Naive thymus-derived CD4-positive, alpha-beta T cell (primary cell): ENCODE results near the gene IFNL3. TPM values are rescaled to one million over a fixed set of nuclear protein-coding genes. Genes with fewer than 3 reads are reported as not detected.
"Not testable (repeated sequence)": the region's sequence is repeated elsewhere in the genome, so short reads cannot be mapped to it uniquely, and the experiment has no call there.

Experiments used
- ATAC-seq: fragments of 150-1000 bp; cut with Tn5 transposase; 2 replicates; pipeline ENCODE4 v1.10.0; 2021; ENCODE audit warnings: mild to moderate bottlenecking, moderate library complexity
- CTCF ChIA-PET: fragments of 350-600 bp; sonication (Branson Sonifier 250); formaldehyde crosslinking; loops from one replicate; lab custom pipeline; 2021; ENCODE audit warnings: antibody characterized with exemption; lab: Charles Lee
- POLR2A ChIA-PET: fragments of 350-600 bp; sonication (Branson Sonifier 250); formaldehyde crosslinking; loops from one replicate; lab custom pipeline; 2021; ENCODE audit warnings: antibody characterized with exemption, inconsistent platforms; lab: Charles Lee
- DNase-seq, 9 donors: peaks; one replicate each; pipeline versions ENCODE4 v3.0.0 to v3.0.0-alpha.2; 2020 to 2022; ENCODE audit warnings: mixed read lengths in 1 of 9
- H3K27ac ChIP-seq: one replicate; pipeline ENCODE4 v1.7.0; 2013; ENCODE audit warnings: mild to moderate bottlenecking, low read depth, low read length, moderate library complexity
- H3K27me3 ChIP-seq, 2 donors: one replicate each; pipeline ENCODE4 v1.7.0; 2013; ENCODE audit warnings: low read length in 2 of 2, mild to moderate bottlenecking in 2 of 2, moderate library complexity in 2 of 2; ENCODE audit not compliant: control insufficient read depth in 2 of 2, insufficient read depth in 2 of 2
- H3K36me3 ChIP-seq, 3 experiments: 1 replicate in 2 of 3; 2 replicates in 1 of 3; pipeline ENCODE4 v1.7.0; 2013; ENCODE audit warnings: low read length in 3 of 3, mild to moderate bottlenecking in 3 of 3, moderate library complexity in 1 of 3; ENCODE audit not compliant: insufficient read depth in 3 of 3, control insufficient read depth in 2 of 3
- H3K4me1 ChIP-seq, 2 donors: one replicate each; pipeline ENCODE4 v1.7.0; 2013; ENCODE audit warnings: low read length in 2 of 2, mild to moderate bottlenecking in 2 of 2, moderate library complexity in 1 of 2; ENCODE audit not compliant: control insufficient read depth in 2 of 2, insufficient read depth in 2 of 2
- H3K4me3 ChIP-seq: 2 replicates; pipeline ENCODE4 v1.7.0; 2013; ENCODE audit warnings: mild to moderate bottlenecking, low read length
- H3K9me3 ChIP-seq, 3 experiments: 1 replicate in 2 of 3; 2 replicates in 1 of 3; pipeline ENCODE4 v1.7.0; 2013; ENCODE audit warnings: low read length in 3 of 3; ENCODE audit not compliant: control insufficient read depth in 2 of 3
- H3K27ac Mint-ChIP-seq, 9 donors: one replicate each; pipeline ENCODE4 v1.8.0; 2020 to 2022; ENCODE audit warnings: mixed read lengths in 9 of 9, mild to moderate bottlenecking in 8 of 9, moderate library complexity in 5 of 9, inconsistent platforms in 2 of 9
- H3K27me3 Mint-ChIP-seq, 5 donors: one replicate each; pipeline ENCODE4 v1.8.0; 2021 to 2022; ENCODE audit warnings: mixed read lengths in 5 of 5, mild to moderate bottlenecking in 1 of 5
- H3K36me3 Mint-ChIP-seq, 5 donors: one replicate each; pipeline ENCODE4 v1.8.0; 2020 to 2022; ENCODE audit warnings: mixed read lengths in 5 of 5, mild to moderate bottlenecking in 3 of 5, inconsistent platforms in 1 of 5
- H3K4me1 Mint-ChIP-seq, 7 donors: one replicate each; pipeline ENCODE4 v1.8.0; 2020 to 2022; ENCODE audit warnings: mixed read lengths in 7 of 7, mild to moderate bottlenecking in 3 of 7, inconsistent platforms in 1 of 7
- H3K4me3 Mint-ChIP-seq, 10 donors: one replicate each; pipeline ENCODE4 v1.8.0; 2020 to 2022; ENCODE audit warnings: mild to moderate bottlenecking in 10 of 10, mixed read lengths in 10 of 10, moderate library complexity in 6 of 10, inconsistent platforms in 2 of 10
- H3K9me3 Mint-ChIP-seq, 11 donors: one replicate each; pipeline ENCODE4 v1.8.0; 2020 to 2022; ENCODE audit warnings: mixed read lengths in 11 of 11, mild to moderate bottlenecking in 4 of 11, inconsistent platforms in 1 of 11, moderate library complexity in 1 of 11
- intact Hi-C, 2 donors: fragments of 100-400 bp; cut with micrococcal nuclease; formaldehyde crosslinking; loops; one replicate each; pipeline ENCODE4 v1.15.1; 2023
- polyA plus RNA-seq, 2 donors: library from polyadenylated mRNA; unstranded; fragments of 300-500 nt; fragmentation: Illumina TruSeq; gene quantifications; one replicate each; pipeline ENCODE4 v1.2.3, GENCODE V29; 2021
- total RNA-seq, 6 experiments: library from RNA in 5 of 6; stranded (reverse) in 5 of 6; gene quantifications; 1 replicate in 5 of 6; 2 replicates in 1 of 6; pipeline ENCODE4 v1.2.3 and lab custom pipeline; 2021 to 2026

Gene IFNL3
- total and polyA plus RNA-seq, 7 experiments from 2014 or later: not detected

DNA sequence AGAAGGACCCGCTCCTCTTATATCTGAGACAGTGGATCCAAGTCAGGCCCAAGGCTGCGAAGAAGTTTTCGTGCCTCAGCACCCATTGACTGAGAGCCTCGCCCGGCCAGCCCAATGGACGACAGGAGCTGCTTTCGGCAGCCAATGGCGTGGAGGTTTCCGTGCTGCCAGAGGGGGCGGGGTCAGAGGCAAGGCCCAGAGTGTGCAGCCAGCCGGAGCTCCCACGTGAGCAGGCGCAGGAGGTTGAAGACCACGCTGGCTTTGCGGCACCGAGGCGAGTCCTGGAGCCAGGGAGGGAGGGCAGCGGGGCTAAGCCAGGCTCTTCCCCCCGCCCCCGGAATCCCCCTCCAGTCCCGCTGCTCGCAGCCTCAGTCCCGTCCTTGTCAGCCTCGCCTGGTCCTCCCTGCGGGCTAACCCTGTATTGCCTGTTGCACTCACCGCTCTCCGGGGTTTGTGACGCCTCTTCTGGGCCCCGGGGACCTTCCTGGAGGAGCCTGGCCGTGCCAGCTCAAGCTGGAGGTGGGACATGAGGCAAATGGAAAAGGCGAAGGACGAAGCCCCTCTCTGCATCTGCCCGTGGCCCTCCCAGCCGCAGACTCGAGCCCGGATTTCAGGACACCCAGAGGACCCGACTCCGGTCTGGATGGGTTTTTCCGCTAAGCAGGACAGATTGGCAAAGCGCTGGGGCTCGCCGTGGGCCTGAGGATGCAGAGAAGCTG, 2.3 kb upstream of the IFNL3 start:
- POLR2A ChIA-PET: no interaction called here
- H3K27me3 ChIP-seq: no peaks in the 10 kb centered on the region
- DNase-seq (peak in 6 of 9 donors; percentile 12 to 36 (median 24)), ATAC-seq (peak; percentile 69)
- no peaks in the 10 kb centered on the region for H3K9me3 Mint-ChIP-seq
- peaks cover 4 to 30% (median 6%) of the 10 kb centered on the region in 5 donors for H3K27me3 Mint-ChIP-seq
- no peaks in the 10 kb centered on the region for H3K9me3 ChIP-seq
- no peaks in the 10 kb centered on the region for H3K36me3 Mint-ChIP-seq
- no peaks in the 10 kb centered on the region for H3K4me1 ChIP-seq
- H3K27ac Mint-ChIP-seq: no peak overlapping the region
- CTCF ChIA-PET: no interaction called here
- H3K4me1 Mint-ChIP-seq: peaks cover 2 to 9% (median 7%) of the 10 kb centered on the region in 7 donors
- H3K36me3 ChIP-seq: no peaks in the 10 kb centered on the region
- no peak overlapping the region for H3K4me3 ChIP-seq
- intact Hi-C loops: no loop called here
- peak overlapping the region in 6 of 10 donors; percentile 41 to 64 (median 48) for H3K4me3 Mint-ChIP-seq
- no peak overlapping the region for H3K27ac ChIP-seq

DNA sequence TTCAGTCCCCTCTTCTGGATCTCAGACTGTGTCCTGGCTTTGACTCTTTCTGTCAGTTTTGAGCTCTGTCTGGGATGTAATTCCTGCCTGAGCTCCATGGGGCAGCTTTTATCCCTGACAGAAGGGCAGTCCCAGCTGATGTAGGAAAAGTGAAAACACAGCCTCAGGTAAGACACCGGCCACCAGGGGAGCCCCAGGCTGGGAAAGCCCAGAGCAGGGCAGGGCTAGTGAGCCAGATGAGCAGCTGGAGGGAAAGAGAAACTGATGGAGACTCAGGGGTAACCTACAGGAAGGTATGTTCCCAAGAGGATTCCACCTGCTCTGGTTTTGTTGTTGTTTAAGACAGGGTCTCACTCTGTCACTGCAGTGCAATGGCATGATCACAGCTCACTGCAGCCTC, 360 bp upstream of the IFNL3 start:
- H3K27ac Mint-ChIP-seq, H3K27ac ChIP-seq, H3K4me1 ChIP-seq, H3K4me3 Mint-ChIP-seq, H3K36me3 Mint-ChIP-seq, H3K4me3 ChIP-seq, H3K36me3 ChIP-seq, H3K4me1 Mint-ChIP-seq, H3K27me3 ChIP-seq, H3K9me3 Mint-ChIP-seq, DNase-seq, CTCF ChIA-PET, POLR2A ChIA-PET, intact Hi-C loops, H3K9me3 ChIP-seq: not testable (repeated sequence)
- H3K27me3 Mint-ChIP-seq: peaks cover 4 to 22% (median 6%) of the 10 kb centered on the region in 5 donors
- peak; percentile 46 for ATAC-seq

DNA sequence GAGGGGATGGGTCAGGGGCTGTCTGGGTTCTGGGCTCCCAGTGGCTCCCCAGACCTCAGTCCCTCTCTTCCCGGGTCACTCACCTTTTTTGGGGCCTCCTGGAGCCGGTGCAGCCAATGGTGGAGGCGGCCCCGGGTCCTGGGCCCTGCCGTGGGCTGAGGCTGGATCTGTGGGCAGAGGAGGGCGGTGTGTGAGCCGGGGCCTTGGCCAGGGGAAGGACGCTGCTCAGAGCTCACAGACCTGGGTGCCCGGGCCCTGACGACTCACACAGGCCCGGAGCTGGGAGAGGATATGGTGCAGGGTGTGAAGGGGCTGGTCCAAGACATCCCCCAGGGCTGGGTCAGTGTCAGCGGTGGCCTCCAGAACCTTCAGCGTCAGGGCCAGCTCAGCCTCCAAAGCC, 1.1 kb downstream of the IFNL3 start:
- intact Hi-C loops, H3K27me3 ChIP-seq, H3K9me3 ChIP-seq, POLR2A ChIA-PET, DNase-seq, H3K4me3 ChIP-seq, H3K9me3 Mint-ChIP-seq, H3K4me1 ChIP-seq, H3K4me3 Mint-ChIP-seq, CTCF ChIA-PET, H3K4me1 Mint-ChIP-seq, H3K36me3 ChIP-seq, H3K27ac ChIP-seq, H3K27ac Mint-ChIP-seq, H3K36me3 Mint-ChIP-seq: not testable (repeated sequence)
- H3K27me3 Mint-ChIP-seq: peaks cover under 1 to 12% (median under 1%) of the 10 kb centered on the region in 5 donors
- peak; percentile 14 for ATAC-seq

DNA sequence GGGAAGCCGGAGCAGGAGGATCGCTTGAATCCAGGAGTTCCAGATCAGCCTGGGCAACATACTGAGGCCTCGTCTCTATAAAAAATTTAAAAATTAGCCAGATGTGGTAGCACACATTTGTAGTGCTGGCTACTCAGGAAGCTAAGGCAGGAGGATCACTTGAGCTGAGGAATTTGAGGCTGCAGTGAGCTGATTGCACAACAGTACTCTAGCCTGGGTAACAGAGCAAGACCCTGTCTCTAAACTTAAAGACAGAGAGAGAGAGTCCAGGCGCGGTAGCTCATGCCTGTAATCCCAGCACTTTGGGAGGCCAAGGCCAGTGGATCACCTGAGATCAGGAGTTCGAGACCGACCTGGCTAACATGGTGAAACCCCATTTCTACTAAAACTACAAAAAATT, 4.4 kb downstream of the IFNL3 start:
- no peak for ATAC-seq
- CTCF ChIA-PET: interaction anchor here (0.6 kb wide), 1 partner anchor 726 kb away, joined by 3 read pairs; no protein-coding TSS in a partner anchor
- no peaks in the 10 kb centered on the region for H3K9me3 Mint-ChIP-seq
- H3K36me3 Mint-ChIP-seq: no peaks in the 10 kb centered on the region
- Histone ChIP-seq H3K9me3 (no peaks in the 10 kb centered on the region), H3K36me3 (no peaks in the 10 kb centered on the region), H3K4me3 (no peak overlapping the region), H3K27me3 (no peaks in the 10 kb centered on the region), H3K4me1 (peaks cover 16 to 18% of the 10 kb centered on the region in 2 donors), H3K27ac (no peak overlapping the region)
- H3K4me3 Mint-ChIP-seq: no peak overlapping the region
- peaks cover 0 to 3% (median 0%) of the 10 kb centered on the region in 5 donors for H3K27me3 Mint-ChIP-seq
- POLR2A ChIA-PET: no interaction called here
- H3K27ac Mint-ChIP-seq: no peak overlapping the region
- no peak for DNase-seq
- intact Hi-C loops: no loop called here
- H3K4me1 Mint-ChIP-seq: peaks cover 14 to 29% (median 23%) of the 10 kb centered on the region in 7 donors

DNA sequence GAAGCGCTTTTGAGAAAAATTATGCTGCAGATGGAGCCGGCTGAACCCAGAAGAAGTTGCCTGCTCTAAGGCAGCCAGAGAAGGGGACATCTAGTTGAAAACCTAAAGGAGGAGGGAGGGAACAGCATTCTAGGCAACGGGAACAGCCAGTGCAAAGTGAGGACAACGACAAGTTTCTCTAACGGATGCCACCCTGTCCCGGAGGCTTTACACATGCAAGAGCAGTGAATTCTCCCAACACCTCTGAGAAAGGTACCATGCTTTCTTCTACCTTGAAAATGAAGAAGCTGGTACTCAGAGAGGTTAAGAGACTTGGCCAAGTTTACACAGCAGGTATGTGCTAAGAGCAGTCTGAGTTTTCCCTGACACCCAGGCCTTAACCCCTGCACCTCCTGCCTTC, 5.9 kb downstream of the IFNL3 start:
- DNase-seq: no peak
- CTCF ChIA-PET: no interaction called here
- H3K4me1 ChIP-seq: peaks cover 16 to 18% of the 10 kb centered on the region in 2 donors
- no peaks in the 10 kb centered on the region for H3K9me3 Mint-ChIP-seq
- H3K4me3 ChIP-seq: no peak overlapping the region
- no peaks in the 10 kb centered on the region for H3K9me3 ChIP-seq
- H3K27me3 Mint-ChIP-seq: peaks cover 0 to 3% (median 0%) of the 10 kb centered on the region in 5 donors
- peaks cover 0 to 5% (median 0%) of the 10 kb centered on the region in 5 donors for H3K36me3 Mint-ChIP-seq
- POLR2A ChIA-PET: interaction anchor here (1.7 kb wide), 1 partner anchor 197 kb away, joined by 5 read pairs; the partner anchor contains the start of gene RPS16
- H3K4me1 Mint-ChIP-seq: peaks cover 14 to 34% (median 23%) of the 10 kb centered on the region in 7 donors
- H3K27ac ChIP-seq: no peak overlapping the region
- intact Hi-C loops: no loop called here
- H3K4me3 Mint-ChIP-seq: no peak overlapping the region
- H3K27me3 ChIP-seq: no peaks in the 10 kb centered on the region
- H3K36me3 ChIP-seq: no peaks in the 10 kb centered on the region
- no peak for ATAC-seq
- H3K27ac Mint-ChIP-seq: peak overlapping the region in 6 of 9 donors; percentile 20 to 94 (median 90)

DNA sequence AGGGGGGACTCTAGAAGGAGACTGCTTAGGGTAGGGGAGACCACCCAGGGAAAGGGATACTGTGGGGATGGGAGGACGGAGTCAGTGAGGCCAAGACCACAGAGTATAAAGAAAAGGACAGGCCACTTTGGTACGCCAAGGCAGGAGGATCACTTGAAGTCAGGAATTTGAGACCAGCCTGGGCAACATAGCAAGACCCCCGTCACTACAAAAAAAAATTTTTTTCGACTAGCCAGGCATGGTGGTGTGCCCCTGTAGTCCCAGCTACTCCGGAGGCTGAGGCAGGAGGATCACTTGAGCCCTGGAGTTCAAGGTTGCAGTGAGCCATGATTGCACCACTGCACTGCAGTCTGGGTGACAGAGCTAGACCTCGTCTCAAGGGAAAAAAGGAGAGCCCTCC, 6.6 kb downstream of the IFNL3 start:
- Histone ChIP-seq H3K4me3 (peak overlapping the region; percentile 50), H3K36me3 (no peaks in the 10 kb centered on the region), H3K4me1 (peaks cover 16 to 18% of the 10 kb centered on the region in 2 donors), H3K27ac (peak overlapping the region; percentile 68), H3K27me3 (no peaks in the 10 kb centered on the region), H3K9me3 (no peaks in the 10 kb centered on the region)
- ATAC-seq: no peak
- CTCF ChIA-PET: no interaction called here
- POLR2A ChIA-PET: interaction anchor here (0.5 to 2.0 kb wide), 5 partner anchors 12 to 202 kb away, joined by 4 to 6 read pairs (median 4); partner anchors contain the start of genes GMFG and RPS16
- H3K27me3 Mint-ChIP-seq: peaks cover 0 to 3% (median 0%) of the 10 kb centered on the region in 5 donors
- H3K4me3 Mint-ChIP-seq: peak overlapping the region; percentile 59 to 84 (median 78)
- H3K36me3 Mint-ChIP-seq: peaks cover 0 to 5% (median 0%) of the 10 kb centered on the region in 5 donors
- no peak for DNase-seq
- peak overlapping the region; percentile 73 to 95 (median 89) for H3K27ac Mint-ChIP-seq
- intact Hi-C loops: no loop called here
- H3K4me1 Mint-ChIP-seq: peaks cover 14 to 34% (median 23%) of the 10 kb centered on the region in 7 donors
- H3K9me3 Mint-ChIP-seq: no peaks in the 10 kb centered on the region
